ENCODE measurements around the gene USP49.

- no peak for TF ChIP-seq CTCF (IDR thresholded peaks at IDR 0.05)
- TF ChIP-seq ZFX (IDR thresholded peaks at IDR 0.05; ENCODE audit: borderline replicate concordance): no peak
Measured at GRCh38 chr6:41877051-41877680, 18.0 kb downstream of the USP49 start.

Data from 22Rv1 (cell line).